Spleen (tissue), 11 donors: ENCODE results near the gene RRAD. TPM values are rescaled to one million over a fixed set of nuclear protein-coding genes. Genes with fewer than 3 reads are reported as not detected.

Experiments used
- DNase-seq: peaks from one replicate; pipeline ENCODE4 v3.0.0-alpha.2; 2020
- H3K27ac ChIP-seq, 8 donors: fragments of 200-600 bp; sonication (generic) in 7 of 8; 1 replicate in 4 of 8; 2 replicates in 4 of 8; pipeline versions ENCODE4 v1.5.0 to v1.8.0; 2016 to 2021; ENCODE audit warnings: inconsistent platforms in 4 of 8, mild to moderate bottlenecking in 4 of 8, moderate library complexity in 1 of 8
- H3K27me3 ChIP-seq, 7 donors: fragments of 200-600 bp; sonication (generic) in 6 of 7; replicated peaks in 1 of 7; 1 replicate in 4 of 7; 2 replicates in 3 of 7; pipeline versions ENCODE4 v1.5.0 to v1.8.0; 2016 to 2021; ENCODE audit warnings: inconsistent platforms in 3 of 7, mild to moderate bottlenecking in 1 of 7
- H3K36me3 ChIP-seq, 6 donors: fragments of 200-600 bp; sonication (generic) in 5 of 6; 1 replicate in 4 of 6; 2 replicates in 2 of 6; pipeline versions ENCODE4 v1.5.0 to v1.8.0; 2016 to 2021; ENCODE audit warnings: inconsistent platforms in 2 of 6
- H3K4me1 ChIP-seq, 6 donors: fragments of 200-600 bp; sonication (generic) in 5 of 6; 1 replicate in 3 of 6; 2 replicates in 3 of 6; pipeline versions ENCODE4 v1.5.0 to v1.8.0; 2016 to 2021; ENCODE audit warnings: inconsistent platforms in 3 of 6
- H3K4me3 ChIP-seq, 8 donors: fragments of 200-600 bp; sonication (generic) in 7 of 8; 1 replicate in 4 of 8; 2 replicates in 4 of 8; pipeline versions ENCODE4 v1.5.0 to v1.8.0; 2016 to 2021; ENCODE audit warnings: inconsistent platforms in 4 of 8, mild to moderate bottlenecking in 4 of 8, moderate library complexity in 2 of 8
- H3K9me3 ChIP-seq, 8 donors: fragments of 200-600 bp; sonication (generic) in 7 of 8; 1 replicate in 4 of 8; 2 replicates in 4 of 8; pipeline versions ENCODE4 v1.5.0 to v1.8.0; 2016 to 2021; ENCODE audit warnings: inconsistent platforms in 4 of 8
- CTCF ChIP-seq, 11 experiments: fragments of 200-600 bp in 7 of 11; fragments of 450-650 bp in 4 of 11; sonication (generic) in 4 of 11; IDR thresholded peaks in 8 of 11; conservative IDR thresholded peaks in 3 of 11; 1 replicate in 7 of 11; 2 replicates in 4 of 11; pipeline versions ENCODE4 v1.4.0 to v1.8.0; 2016 to 2021; ENCODE audit warnings: antibody characterized with exemption in 11 of 11, inconsistent platforms in 4 of 11, mild to moderate bottlenecking in 1 of 11
- POLR2A ChIP-seq, 3 donors: fragments of 450-650 bp; IDR thresholded peaks; one replicate each; pipeline ENCODE4 v1.5.1; 2017; ENCODE audit warnings: antibody characterized with exemption in 3 of 3, mild to moderate bottlenecking in 1 of 3
- POLR2AphosphoS5 ChIP-seq, 3 donors: sonication (generic); formaldehyde crosslinking; IDR thresholded peaks; one replicate each; pipeline ENCODE4 v1.5.1; 2017; ENCODE audit warnings: antibody characterized with exemption in 3 of 3
- WGBS, 5 donors: extraction: QIAGEN DNeasy Blood & Tissue Kit in 3 of 5; methylation state at CpG; one replicate each; pipeline versions ENCODE4 v1.1.5 to v1.1.7; 2013 to 2018; 5-methylcytosine and 5-hydroxymethylcytosine counted together
- intact Hi-C: fragments of 100-400 bp; cut with DNase I; formaldehyde crosslinking; loops from one replicate; pipeline ENCODE4 v1.15.0; 2023; ENCODE audit warnings: low total_unique reads
- polyA plus RNA-seq, 3 donors: library from polyadenylated mRNA; stranded (reverse); fragments of 200-250 nt; gene quantifications; one replicate each; pipeline ENCODE4 v1.2.1, GENCODE V29; 2013
- total RNA-seq, 7 donors: library from RNA; depleted of rRNA in 3 of 7; stranded (reverse); fragments of >200 nt in 3 of 7; fragmentation: NEBNext Ultra II Directional in 4 of 7; extraction: Animal tissue kit (Norgen Biotek cat#: 25700) in 4 of 7; gene quantifications; one replicate each; pipeline versions ENCODE4 v1.1.0 to v1.2.1, GENCODE V29; 2016 to 2021
- donor health status: healthy with polysubstance abuse.
- donor health status: DM: no; HTN: no; CAD: no; lungs with moderate emphysema.
- donor health status: DM: no; HTN: no; CAD: no.
- donor health status: Bipolar disorder and iron deficiency.
- donor health status: healthy.
- donor health status: DM: no; HTN: no; CAD: no.
- donor health status: DM: yes; HTN: yes; CAD: no.

The RRAD gene
- total and polyA plus RNA-seq, 10 donors: 0.52 to 16.4 (median 1.9) TPM

- H3K27ac ChIP-seq: no peak overlapping the region
- H3K4me1 ChIP-seq: no peaks in the 10 kb centered on the region
- TF ChIP-seq CTCF (IDR thresholded peaks at IDR 0.05 in 8 of 11, conservative IDR thresholded peaks at IDR 0.05 in 3 of 11): no peak
- no peak for TF ChIP-seq POLR2AphosphoS5 (IDR thresholded peaks at IDR 0.05)
- TF ChIP-seq POLR2A (IDR thresholded peaks at IDR 0.05): no peak
- no peak overlapping the region for H3K4me3 ChIP-seq
- 92 to 96% (median 94%) methylated on average over 6 of the region's 6 CpGs for WGBS, 5 donors
- intact Hi-C loops: no loop called here
- no peak for DNase-seq
- peaks cover 0 to 41% (median 18%) of the 10 kb centered on the region in 6 donors for H3K36me3 ChIP-seq
- H3K9me3 ChIP-seq: no peaks in the 10 kb centered on the region
- no peaks in the 10 kb centered on the region for H3K27me3 ChIP-seq
Observed at GRCh38 chr16:66888647-66889615, 36.4 kb downstream of the RRAD start.

- H3K9me3 ChIP-seq: no peaks in the 10 kb centered on the region
- H3K4me3 ChIP-seq: no peak overlapping the region
- DNase-seq: no peak
- WGBS, 5 donors: 66 to 86% (median 76%) methylated on average over 3 of the region's 3 CpGs
- TF ChIP-seq POLR2AphosphoS5 (IDR thresholded peaks at IDR 0.05): no peak
- TF ChIP-seq POLR2A (IDR thresholded peaks at IDR 0.05): no peak
- TF ChIP-seq CTCF (IDR thresholded peaks at IDR 0.05 in 8 of 11, conservative IDR thresholded peaks at IDR 0.05 in 3 of 11): no peak
- intact Hi-C loops: no loop called here
- H3K27me3 ChIP-seq: no peaks in the 10 kb centered on the region
- no peak overlapping the region for H3K27ac ChIP-seq
- peaks cover 0 to 9% (median 2%) of the 10 kb centered on the region in 6 donors for H3K4me1 ChIP-seq
- peaks cover 0 to 42% (median 18%) of the 10 kb centered on the region in 6 donors for H3K36me3 ChIP-seq
Observed at GRCh38 chr16:66886914-66887313, 38.4 kb downstream of the RRAD start.

- no peak for TF ChIP-seq POLR2A (IDR thresholded peaks at IDR 0.05)
- no peak for TF ChIP-seq POLR2AphosphoS5 (IDR thresholded peaks at IDR 0.05)
- TF ChIP-seq CTCF (IDR thresholded peaks at IDR 0.05 in 8 of 11, conservative IDR thresholded peaks at IDR 0.05 in 3 of 11): no peak
- H3K27ac ChIP-seq: no peak overlapping the region
- 77 to 93% (median 87%) methylated on average over 2 of the region's 2 CpGs for WGBS, 5 donors
- H3K36me3 ChIP-seq: peaks cover 0 to 42% (median 18%) of the 10 kb centered on the region in 6 donors
- no peak for DNase-seq
- H3K27me3 ChIP-seq: no peaks in the 10 kb centered on the region
- intact Hi-C loops: no loop called here
- H3K4me1 ChIP-seq: peaks cover 0 to 15% (median 7%) of the 10 kb centered on the region in 6 donors
- H3K4me3 ChIP-seq: no peak overlapping the region
- H3K9me3 ChIP-seq: no peaks in the 10 kb centered on the region
Observed at GRCh38 chr16:66886321-66886720, 39.0 kb downstream of the RRAD start.

- TF ChIP-seq POLR2AphosphoS5 (IDR thresholded peaks at IDR 0.05) (no peak), CTCF (IDR thresholded peaks at IDR 0.05 in 8 of 11, conservative IDR thresholded peaks at IDR 0.05 in 3 of 11) (no peak), POLR2A (IDR thresholded peaks at IDR 0.05) (no peak)
- intact Hi-C loops: no loop called here
- H3K9me3 ChIP-seq: no peaks in the 10 kb centered on the region
- no peak overlapping the region for H3K4me3 ChIP-seq
- peaks cover 0 to 23% (median 14%) of the 10 kb centered on the region in 6 donors for H3K4me1 ChIP-seq
- DNase-seq: no peak
- peaks cover 0 to 42% (median 18%) of the 10 kb centered on the region in 6 donors for H3K36me3 ChIP-seq
- WGBS, 5 donors: 91 to 96% (median 92%) methylated on average over 12 of the region's 12 CpGs
- H3K27ac ChIP-seq: no peak overlapping the region
- H3K27me3 ChIP-seq: no peaks in the 10 kb centered on the region
Observed at GRCh38 chr16:66885491-66885890, 39.8 kb downstream of the RRAD start.
